ENCODE data around the gene ADM2. TPM values are rescaled to one million over a fixed set of nuclear protein-coding genes. Genes with fewer than 3 reads are reported as not detected.

The ADM2 gene
- total RNA-seq, 1 experiment from 2014 or later, result 0.79 TPM

DNA sequence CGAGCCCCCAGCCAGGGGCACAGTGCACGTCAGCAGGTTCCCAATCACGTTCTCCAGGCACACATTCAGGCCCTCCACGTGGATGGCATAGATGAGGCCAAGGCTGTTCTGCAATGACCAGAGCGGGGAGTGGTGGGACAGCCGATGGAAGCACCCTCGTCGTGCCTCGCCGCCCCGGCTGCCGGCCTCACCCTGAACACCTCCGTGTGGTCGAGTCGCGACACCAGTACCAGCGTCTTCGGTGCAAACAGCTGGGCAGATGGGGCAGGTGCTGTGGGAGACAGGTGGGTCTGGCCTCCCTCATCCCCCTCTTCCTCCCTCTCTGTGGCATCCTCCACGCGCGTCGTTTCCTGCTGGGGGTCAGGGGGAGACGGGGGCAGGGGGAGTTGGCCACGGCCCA is 14.0 kb upstream of the ADM2 start:
- no peak for DNase-seq (ENCODE audit: low read depth)

DNA sequence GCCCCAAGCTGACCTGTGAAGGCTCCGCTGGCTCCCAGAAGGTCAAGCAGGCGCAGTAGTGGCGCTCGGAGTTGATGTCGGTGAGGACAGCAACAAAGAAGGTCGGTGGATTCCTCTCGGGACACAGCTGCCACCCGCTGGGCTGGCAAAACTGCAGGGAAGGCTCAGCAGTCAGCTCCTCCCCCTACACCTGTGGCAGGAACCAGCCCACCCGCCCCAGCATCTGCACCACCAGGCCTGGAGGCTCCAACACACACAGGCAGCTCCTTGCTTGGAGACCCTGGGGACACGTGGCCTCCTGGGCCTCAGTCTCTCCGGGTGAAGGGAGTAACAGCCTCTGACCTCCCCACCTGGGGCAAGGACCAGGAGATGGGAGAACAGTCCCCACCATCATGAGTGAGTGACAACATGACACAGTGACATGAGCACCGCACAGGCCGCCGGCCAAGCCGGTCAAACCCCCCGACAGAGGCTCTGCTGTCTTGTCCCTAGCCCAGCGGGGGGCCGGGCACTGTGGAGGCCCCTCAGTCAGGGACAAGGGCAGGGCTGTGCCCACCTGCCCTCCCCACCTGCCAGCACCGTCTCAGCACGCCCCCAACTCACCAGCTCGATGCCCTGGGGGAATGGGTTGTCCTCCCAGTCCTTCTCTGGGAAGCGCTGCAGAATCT is 13.4 kb upstream of the ADM2 start:
- DNase-seq (ENCODE audit: low read depth), result no peak

- DNase-seq (ENCODE audit: low read depth), result no peak
Observed at GRCh38 chr22:50468626-50469025, 12.7 kb upstream of the ADM2 start.

DNA sequence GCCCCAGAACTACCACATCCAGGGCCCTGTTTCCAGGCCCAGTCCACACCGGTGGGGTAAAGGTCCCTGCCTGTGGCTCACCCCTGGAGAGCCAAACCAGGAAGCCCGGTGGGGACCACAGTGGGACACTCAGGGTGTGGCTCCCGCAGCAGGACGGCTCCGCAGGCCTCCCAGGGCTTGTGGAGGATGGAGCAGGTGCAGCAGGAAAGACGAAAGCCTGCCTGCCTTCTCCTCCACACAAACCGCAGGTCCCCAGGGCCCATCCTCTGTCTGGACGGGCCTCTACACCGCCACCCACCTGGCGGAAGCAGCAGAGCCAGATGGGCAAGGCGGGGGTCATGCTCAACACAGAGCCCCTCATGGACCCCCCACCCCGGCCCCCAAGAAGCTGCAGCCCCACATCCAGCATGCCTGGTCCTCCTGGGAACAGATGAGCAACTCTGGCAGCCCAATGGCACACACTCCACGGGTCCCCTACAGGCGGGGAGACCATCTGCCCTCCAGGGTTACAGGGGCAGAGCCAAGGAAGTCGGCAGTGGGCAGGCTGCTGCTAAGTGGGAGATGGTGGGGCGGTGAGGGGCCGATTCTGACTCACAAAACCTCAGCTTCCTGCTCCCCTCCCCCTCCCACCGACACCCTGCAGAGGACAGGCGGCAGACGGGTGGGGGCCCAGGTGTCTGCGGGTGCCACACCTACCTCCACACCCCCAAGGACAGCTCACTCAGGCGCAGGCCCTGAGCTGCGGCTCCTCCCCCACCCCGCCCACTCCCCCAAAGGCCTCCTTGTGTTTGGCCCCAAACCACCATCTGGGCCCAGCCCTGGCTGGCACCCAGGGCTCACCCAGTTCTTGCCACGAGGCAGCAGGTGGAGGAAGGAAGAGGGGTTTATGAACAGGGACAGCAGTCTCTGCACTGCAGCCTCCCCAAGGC is 11.7 kb upstream of the ADM2 start:
- DNase-seq (ENCODE audit: low read depth), result peak; percentile 96

DNA sequence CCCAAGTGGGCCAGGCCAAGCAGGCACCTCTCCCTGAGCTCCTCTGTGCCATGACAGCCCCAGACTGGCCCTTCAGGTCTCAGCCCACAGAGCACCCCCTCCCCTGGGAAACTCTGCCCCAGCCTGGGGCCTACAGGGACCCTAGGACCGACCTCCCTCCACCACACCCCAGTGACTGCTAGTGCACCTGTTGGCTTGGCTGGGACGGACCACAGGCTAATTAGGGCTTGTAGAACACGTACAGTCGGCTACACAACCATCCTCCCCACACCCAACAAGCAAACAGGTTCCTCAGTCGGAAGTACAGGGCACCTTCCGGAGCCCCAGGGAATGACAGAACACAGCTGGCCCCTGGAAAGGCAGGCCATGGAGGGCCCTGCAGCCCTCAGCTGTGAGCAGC is 10.9 kb upstream of the ADM2 start:
- DNase-seq (ENCODE audit: low read depth), result no peak

- DNase-seq (ENCODE audit: low read depth), result no peak
Observed at GRCh38 chr22:50471197-50471847, 10.0 kb upstream of the ADM2 start.

GRCh38 chr22:50471962-50472361 is 9.4 kb upstream of the ADM2 start:
- no peak for DNase-seq (ENCODE audit: low read depth)

DNA sequence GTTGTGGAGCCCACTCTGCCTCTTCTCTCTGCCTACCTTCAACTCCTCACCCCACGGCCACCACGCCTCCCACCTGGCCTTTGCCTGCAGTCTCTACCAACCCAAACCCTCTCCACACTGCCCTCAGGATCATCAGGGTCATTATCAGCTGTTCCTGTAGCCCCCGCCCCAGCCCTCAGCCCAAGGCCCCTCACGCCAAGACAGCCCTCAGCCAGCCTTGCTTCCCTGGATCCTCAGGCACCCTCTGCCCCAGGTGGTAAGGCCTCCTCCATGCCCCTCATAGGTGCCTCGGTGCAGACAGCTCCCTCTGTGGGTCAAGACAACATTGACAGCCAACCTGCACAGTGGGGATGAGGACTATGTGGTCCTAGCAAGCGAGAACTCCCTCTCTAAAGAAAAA is 8.3 kb upstream of the ADM2 start:
- DNase-seq (ENCODE audit: low read depth), result no peak

DNA sequence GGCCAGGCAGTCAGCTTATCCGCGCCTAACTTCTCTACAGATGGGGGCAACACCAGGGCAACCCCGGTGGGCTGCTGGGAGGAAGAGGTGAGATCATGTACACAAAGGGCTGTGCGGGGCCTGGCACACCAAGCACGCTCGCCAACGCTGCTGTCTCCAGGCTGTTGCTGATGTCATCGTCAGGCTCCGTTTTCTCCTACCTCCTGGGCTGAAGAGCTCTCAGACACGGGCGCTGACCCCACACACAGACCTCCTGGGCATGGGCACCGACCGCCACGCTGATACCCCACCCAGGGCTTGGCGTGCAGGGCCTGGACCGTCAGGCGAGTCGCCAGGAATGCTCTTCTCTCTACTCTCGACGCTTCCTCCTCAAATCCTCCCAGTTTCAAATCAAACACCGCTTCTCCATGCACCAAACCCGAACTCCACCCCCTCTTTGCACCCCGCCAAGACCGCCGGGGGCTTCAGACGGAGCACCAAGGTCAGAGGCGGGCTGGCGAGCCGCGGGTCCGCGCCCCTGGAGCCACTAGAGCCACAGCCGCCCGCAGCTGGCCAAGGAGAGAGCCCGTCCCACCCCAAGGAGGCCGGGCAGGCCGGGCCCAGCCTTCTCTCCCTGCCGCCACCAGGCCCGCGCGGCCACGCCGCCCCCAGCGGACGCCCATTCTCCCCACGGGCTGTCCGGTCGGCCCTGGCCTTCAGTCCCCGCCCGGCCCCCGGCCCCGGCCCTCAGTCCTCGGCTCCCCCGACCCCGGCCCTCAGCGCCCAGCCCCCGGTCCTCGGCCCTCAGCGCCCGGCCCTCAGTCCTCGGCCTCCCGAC is 7.3 kb upstream of the ADM2 start:
- DNase-seq (ENCODE audit: low read depth), result peak; percentile 36

DNA sequence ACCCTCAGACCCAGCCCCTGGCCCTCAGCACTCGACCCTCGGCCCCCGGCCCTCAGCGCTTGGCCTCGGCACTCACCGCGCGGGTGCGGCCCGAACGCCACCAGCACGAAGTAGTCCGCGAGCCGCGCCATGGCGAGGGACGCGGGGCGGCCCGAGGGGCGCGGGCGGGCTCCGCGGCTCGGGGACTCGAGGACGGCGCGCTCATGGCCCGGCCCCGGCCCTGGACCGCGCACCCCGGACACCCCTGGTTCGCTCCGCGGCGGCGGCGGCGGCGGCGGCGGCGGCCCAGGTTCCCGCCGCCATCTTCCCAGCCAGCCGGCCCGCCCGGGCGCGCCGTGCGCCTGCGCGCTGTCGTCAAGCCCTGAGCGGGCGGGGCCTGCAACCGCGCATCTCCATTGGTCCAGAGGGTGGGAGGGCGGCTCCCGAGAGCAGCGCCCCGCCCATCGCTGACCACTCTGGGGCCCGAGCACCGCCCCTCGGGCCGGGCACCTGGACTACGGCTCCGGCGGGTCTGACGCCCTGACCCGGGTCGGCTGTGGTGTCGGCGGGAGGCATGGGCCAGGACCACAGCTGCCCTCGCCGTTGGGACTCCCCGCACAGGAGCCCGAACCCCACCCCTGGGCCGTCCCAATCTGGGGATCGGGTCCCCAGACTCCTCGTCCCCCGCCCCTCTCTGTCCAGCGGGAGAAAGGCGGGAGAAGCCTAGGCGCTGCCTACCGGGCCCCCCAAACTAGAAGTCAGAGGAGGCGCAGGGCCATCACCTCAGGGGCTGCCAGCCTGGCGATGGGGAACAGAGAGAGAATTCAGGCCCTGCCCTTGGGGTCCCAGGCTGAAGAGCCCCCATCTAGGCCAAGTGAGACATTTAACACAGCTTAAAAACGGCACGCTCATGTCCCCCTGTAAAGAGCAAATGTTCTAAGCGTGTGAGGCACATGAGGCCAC is 6.4 kb upstream of the ADM2 start, which contains the start of gene SBF1:
Gene SBF1 (minus strand): TSS at position 326 of the 942 bp plus-strand sequence. CDS start 195 bp downstream, at position 131.
- peak; percentile 81 for DNase-seq (ENCODE audit: low read depth)

DNA sequence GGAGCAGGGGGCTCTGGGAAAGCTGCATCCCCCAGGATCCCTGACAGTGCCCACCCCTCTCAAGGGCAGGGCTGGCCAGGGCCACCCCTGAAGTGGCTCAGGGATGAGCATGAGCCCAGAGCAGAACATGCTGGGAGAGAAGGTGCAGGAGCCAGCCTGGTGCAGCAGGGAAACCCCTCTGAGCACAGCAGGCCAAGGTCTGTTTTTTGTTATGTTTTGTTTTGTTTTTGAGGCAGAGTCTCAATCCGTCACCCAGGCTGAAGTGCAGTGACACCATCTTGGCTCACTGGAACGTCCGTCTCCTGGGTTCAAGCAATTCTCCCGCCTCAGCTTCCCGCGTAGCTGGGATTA is 5.7 kb upstream of the ADM2 start:
- DNase-seq (ENCODE audit: low read depth), result no peak

- no peak for DNase-seq (ENCODE audit: low read depth)
Observed at GRCh38 chr22:50476868-50477267, 4.5 kb upstream of the ADM2 start.

- DNase-seq (ENCODE audit: low read depth), result no peak
Observed at GRCh38 chr22:50477923-50478322, 3.4 kb upstream of the ADM2 start.

- DNase-seq (ENCODE audit: low read depth), result no peak
Observed at GRCh38 chr22:50479721-50480120, 1.6 kb upstream of the ADM2 start.

GRCh38 chr22:50481045-50481439 is 301 bp upstream of the ADM2 start:
- DNase-seq (ENCODE audit: low read depth), result no peak

- DNase-seq (ENCODE audit: low read depth), result no peak
Observed at GRCh38 chr22:50482107-50483074, 1.0 kb downstream of the ADM2 start.

- DNase-seq (ENCODE audit: low read depth), result no peak
Observed at GRCh38 chr22:50483106-50483505, 1.8 kb downstream of the ADM2 start.

GRCh38 chr22:50483556-50483955 is 2.2 kb downstream of the ADM2 start:
- DNase-seq (ENCODE audit: low read depth), result no peak
